Erythroblast (primary cell): ENCODE results near the gene MSI2.

Source experiments
- GATA1 ChIP-seq: IDR thresholded peaks from 2 replicates; pipeline ENCODE4 v1.6.1; 2011; ENCODE audit warnings: low read depth, mild to moderate bottlenecking, control low read depth, low read length, moderate library complexity
- POLR2A ChIP-seq: IDR thresholded peaks from 2 replicates; pipeline ENCODE4 v1.6.1; 2011; ENCODE audit warnings: mild to moderate bottlenecking, low read length

DNA sequence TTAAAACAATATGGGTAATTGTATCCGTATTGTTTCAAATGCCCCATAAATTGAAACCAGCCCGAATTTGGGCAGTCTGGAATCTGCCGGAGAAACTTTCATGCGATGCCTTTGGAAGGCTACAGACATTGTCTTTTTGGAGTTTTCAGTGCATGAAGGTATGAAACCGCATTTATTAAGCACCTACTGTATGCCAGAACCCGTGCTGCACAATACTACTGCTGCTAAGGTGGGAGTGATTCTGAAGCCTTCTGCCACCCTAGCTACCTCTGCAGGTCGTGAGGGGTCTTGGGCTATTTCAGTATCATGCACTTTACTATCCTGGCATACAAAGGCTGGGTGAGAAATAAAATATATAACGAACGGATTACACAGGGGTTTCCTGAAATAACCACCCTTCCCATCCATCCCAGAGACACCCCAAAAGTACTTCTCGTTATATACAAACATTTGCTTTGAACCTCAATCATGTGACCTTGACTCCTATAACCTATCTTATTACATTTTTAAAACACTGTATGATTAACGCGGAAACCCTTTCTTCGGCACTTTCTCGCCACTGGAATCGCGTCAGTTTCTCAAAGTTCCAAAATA is 1.0 kb upstream of the MSI2 start:
- no peak for TF ChIP-seq POLR2A
- TF ChIP-seq GATA1: no peak
